SKM-1 (cell line): ENCODE results near the gene TNS4.

Experiments used
- DNase-seq: peaks from one replicate; lab custom pipeline; 2025; ENCODE audit not compliant: unreplicated experiment; lab: John Stamatoyannopoulos, UW

Gene TNS4

GRCh38 chr17:40475234-40475908 is 26.1 kb downstream of the TNS4 start:
- DNase-seq = no peak

GRCh38 chr17:40474419-40475002 is 26.9 kb downstream of the TNS4 start:
- no peak for DNase-seq

GRCh38 chr17:40473573-40474365 is 27.7 kb downstream of the TNS4 start:
- no peak for DNase-seq

DNA sequence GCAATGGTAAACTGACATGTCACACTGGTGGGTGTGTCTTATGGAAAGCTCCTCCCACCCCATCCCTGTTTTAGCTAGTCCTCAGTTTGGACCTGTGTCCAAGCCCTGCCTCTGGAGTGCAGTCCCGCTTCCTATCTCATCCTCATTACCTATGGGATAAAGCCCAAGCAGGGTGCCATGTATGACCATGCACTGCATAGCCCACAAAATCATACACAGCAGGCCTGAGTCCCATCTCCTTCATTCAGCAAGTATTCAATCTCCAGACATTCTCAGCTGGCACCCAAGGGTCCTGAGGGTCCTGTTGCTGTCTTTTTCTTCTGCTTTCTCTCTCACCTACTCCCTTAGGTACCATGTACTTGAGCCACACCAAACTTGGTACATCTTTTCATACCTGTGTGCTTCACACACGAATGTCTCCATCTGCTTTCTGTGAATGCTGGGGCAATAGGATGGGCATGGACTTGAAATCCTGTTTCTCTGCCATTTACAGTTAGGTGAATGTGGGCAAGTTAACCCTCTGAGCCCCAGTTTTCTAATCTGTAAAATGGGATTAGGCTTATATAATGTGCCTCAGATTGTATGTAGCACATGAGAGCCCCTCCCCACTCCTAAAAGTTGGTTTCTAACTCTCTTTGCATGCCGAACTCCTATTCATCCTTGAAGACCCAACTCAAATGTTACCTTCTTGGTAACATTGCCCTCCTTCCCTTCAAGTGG is 28.5 kb downstream of the TNS4 start:
- no peak for DNase-seq

DNA sequence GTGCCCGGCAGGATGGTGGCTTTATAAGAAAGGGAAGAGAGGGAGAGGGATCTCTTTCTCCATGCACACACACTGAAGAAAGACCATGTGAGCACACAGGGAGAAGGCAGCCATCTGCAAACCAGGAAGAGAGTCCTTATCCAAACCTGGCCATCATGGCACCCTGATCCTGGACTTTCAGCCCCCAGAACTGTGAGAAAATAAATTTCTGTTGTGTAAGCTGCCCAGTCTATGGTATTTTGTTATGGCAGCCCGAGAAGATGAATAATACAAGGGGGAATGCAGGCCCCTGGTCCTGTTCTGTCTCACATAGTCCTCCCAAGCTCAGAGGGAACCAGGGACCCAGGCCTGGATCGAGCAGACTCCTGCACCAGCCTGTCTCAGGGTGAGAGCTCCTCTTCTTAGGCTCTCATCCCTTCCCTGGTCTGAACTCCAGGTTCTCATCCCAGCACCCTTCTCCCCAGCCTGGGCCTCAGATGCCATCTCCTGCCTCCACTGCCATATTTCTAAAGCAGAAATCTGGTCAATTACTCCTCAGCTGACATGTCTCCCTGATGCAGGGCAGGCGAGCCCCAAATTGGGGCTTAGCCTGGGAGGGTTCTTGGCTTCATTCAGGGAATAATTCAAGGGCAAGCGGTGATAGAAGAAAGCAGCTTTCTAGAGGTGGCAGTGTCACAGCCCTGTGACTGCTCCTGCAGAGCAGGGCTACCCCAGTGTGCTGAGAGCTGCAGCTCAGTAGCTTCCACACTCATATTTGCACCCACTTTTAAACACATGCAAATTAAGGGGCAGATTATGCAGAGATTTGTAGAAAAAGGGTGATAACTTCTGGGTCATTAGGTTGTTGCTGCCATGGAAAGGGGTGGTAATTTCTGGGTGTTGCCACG is 29.3 kb downstream of the TNS4 start:
- no peak for DNase-seq

GRCh38 chr17:40470932-40471828 is 30.2 kb downstream of the TNS4 start:
- no peak for DNase-seq

DNA sequence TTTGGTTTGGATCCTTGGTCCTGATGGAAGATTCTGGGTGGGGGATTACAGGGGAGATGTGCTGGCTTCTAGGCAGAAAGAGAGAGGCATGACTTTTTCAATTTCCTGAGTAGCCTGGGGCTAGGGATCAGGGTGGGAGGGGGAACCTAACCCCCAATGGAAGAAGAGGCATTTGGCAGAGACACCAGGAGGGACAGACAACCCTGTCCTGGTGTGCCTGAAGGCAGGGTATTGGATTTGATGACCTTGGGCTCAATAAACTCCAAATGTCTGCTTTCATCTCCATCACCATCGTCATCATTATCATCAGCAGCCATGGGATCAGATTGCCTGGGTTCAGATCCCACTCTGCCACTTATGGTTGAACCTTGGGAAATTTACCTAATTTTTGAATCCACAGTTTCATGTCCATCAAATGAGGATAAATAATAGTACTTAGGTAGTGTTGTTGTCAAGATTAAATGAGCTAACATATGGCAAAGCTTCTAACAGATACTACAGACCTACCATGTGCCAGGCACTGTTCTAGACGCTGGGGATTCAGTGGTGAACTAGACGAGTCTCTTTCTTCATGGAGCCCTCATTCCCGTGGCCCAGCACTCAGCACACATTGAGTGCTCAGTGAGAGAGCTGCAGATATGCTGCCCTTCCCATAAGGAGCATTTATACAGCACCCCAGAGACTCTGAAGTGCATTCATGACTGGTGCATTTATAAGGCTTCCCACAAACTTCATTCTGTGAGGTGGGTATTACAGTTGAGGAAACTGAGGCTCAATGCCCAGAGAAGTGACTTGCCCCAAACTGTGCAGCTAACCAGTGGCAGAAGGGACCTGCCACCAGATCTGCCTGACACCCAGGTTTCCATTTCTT is 31.4 kb downstream of the TNS4 start:
- no peak for DNase-seq

GRCh38 chr17:40468560-40468959 is 32.9 kb downstream of the TNS4 start:
- DNase-seq = no peak

GRCh38 chr17:40467281-40467867 is 34.0 kb downstream of the TNS4 start:
- DNase-seq = no peak

- DNase-seq = no peak
These were observed 35.0 kb downstream of the TNS4 start for GRCh38 chr17:40466298-40466971.

DNA sequence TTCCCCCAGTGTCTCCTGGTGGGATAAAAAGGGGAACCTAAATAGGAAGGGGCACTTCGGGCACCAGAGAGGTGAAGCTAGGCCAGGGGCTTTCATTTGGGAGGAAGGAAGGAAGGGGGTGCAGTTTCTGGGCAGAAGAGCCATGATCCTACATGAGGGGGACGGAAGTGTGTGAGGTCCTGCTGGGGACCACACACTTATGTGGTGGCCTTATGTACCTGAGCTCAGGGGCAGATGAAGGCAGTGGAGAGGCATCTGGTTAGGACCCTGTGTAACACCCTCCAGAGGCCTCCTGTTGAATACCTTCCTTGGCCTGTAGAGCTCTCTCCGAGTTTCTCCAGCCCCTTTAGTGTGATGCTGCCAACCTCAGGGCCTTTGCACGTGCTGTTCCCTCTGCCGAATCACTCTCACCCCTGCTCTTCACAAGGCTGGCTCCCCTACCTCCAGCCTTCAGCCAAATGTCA is 37.0 kb downstream of the TNS4 start:
- DNase-seq = no peak

- DNase-seq = no peak
These were observed 38.3 kb downstream of the TNS4 start for GRCh38 chr17:40463122-40463550.

- no peak for DNase-seq
These were observed 38.9 kb downstream of the TNS4 start for GRCh38 chr17:40462343-40463121.

DNA sequence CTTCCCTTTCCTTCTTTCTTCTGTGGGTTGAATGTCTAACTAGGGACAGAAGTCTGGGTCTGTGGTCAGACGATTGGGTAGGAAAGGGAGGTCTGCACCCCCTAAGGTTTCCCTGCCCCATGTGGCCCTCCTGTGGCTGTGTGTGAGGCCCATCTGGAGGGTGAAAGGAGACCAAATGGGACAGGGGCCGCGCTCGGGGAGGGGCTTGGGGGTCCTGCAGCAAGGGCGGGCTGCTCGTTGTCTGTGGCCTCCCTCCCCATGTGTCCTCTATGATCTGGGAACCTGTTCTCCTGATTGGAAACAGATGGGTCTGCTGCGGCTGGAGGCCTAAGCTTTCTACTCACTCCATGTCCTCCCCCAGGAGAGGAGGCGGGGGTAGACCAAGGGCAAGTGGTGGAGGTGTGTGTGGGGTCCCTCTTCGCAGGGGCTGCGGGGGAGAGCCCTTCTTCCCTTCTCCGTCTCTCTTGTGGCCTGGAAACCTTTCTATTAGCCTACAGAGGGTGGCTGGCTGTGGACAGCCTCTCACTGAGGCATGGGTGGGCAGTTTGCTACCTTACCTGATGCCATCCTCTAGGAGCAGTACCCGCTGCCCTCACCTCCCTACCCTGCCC is 39.6 kb downstream of the TNS4 start:
- no peak for DNase-seq

- no peak for DNase-seq
These were observed 40.3 kb downstream of the TNS4 start for GRCh38 chr17:40460968-40461731.

DNA sequence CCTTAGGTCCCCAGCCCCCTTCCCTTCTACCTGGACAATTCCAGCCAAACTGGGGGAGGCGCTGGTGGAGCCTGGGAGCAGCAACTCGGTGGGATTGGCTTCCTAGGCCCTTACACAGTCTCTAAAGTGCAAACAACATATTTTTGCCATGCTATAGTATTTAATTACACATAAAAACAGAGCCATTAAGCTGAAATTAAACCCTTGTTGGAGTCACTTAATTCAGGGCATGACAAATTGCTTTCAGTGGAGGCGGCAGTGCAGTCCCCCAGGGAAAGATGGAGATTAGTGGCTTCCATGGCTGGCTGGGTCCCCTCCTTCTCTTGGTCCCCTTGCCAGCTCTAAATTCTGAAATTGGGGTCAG is 40.8 kb downstream of the TNS4 start:
- DNase-seq = no peak
